NOMO-1 treated with DMSO at 0.1 percent for 48 hours (cell line): ENCODE results near the gene GANC.

Source experiments
- DNase-seq: peaks from one replicate; lab custom pipeline; 2025; ENCODE audit not compliant: unreplicated experiment; lab: John Stamatoyannopoulos, UW

The GANC gene

GRCh38 chr15:42375252-42375651 is 102.3 kb downstream of the GANC start:
- no peak for DNase-seq

- peak; percentile 15 for DNase-seq
These were observed 102.9 kb downstream of the GANC start for GRCh38 chr15:42375941-42376340.

GRCh38 chr15:42378011-42378410 is 105.0 kb downstream of the GANC start:
- DNase-seq = no peak

- DNase-seq = no peak
These were observed 111.6 kb downstream of the GANC start for GRCh38 chr15:42384597-42384996.

GRCh38 chr15:42385206-42385979 is 112.4 kb downstream of the GANC start:
- DNase-seq = peak; percentile 40

- DNase-seq = no peak
These were observed 113.1 kb downstream of the GANC start for GRCh38 chr15:42385980-42386700.

GRCh38 chr15:42387603-42388002 is 114.6 kb downstream of the GANC start:
- no peak for DNase-seq

- no peak for DNase-seq
These were observed 119.5 kb downstream of the GANC start for GRCh38 chr15:42392309-42393024.

GRCh38 chr15:42394106-42394505 is 121.1 kb downstream of the GANC start:
- no peak for DNase-seq

- no peak for DNase-seq
These were observed 122.8 kb downstream of the GANC start for GRCh38 chr15:42395838-42396237.

- no peak for DNase-seq
These were observed 128.8 kb downstream of the GANC start for GRCh38 chr15:42401544-42402454.

GRCh38 chr15:42402455-42403205 is 129.6 kb downstream of the GANC start:
- no peak for DNase-seq

GRCh38 chr15:42403389-42403788 is 130.4 kb downstream of the GANC start:
- DNase-seq = no peak

- no peak for DNase-seq
These were observed 131.6 kb downstream of the GANC start for GRCh38 chr15:42404461-42405235.

GRCh38 chr15:42405863-42406482 is 133.0 kb downstream of the GANC start:
- no peak for DNase-seq
